Activated naive CD4-positive, alpha-beta T cell (primary cell): Measurements from ENCODE around the gene KHNYN.

Experiments
- DNase-seq, 4 experiments: peaks; one replicate each; lab custom pipeline; 2025; lab: John Stamatoyannopoulos, UW

KHNYN gene

GRCh38 chr14:24401810-24402702, 27.7 kb upstream of the KHNYN start:
- no peak for DNase-seq

GRCh38 chr14:24403294-24403998, 26.3 kb upstream of the KHNYN start:
- no peak for DNase-seq

- DNase-seq: no peak
Measured at GRCh38 chr14:24404814-24405213, 24.9 kb upstream of the KHNYN start.

- no peak for DNase-seq
Measured at GRCh38 chr14:24406416-24406815, 23.3 kb upstream of the KHNYN start.

- DNase-seq: no peak
Measured at GRCh38 chr14:24407608-24408325, 22.0 kb upstream of the KHNYN start.

- no peak for DNase-seq
Measured at GRCh38 chr14:24408764-24409163, 21.0 kb upstream of the KHNYN start.

- no peak for DNase-seq
Measured at GRCh38 chr14:24409192-24409591, 20.6 kb upstream of the KHNYN start.

- no peak for DNase-seq
Measured at GRCh38 chr14:24409956-24410355, 19.8 kb upstream of the KHNYN start.

GRCh38 chr14:24411443-24412389, 18.0 kb upstream of the KHNYN start:
- DNase-seq: no peak

GRCh38 chr14:24414077-24414476, 15.7 kb upstream of the KHNYN start:
- no peak for DNase-seq

- DNase-seq: no peak
Measured at GRCh38 chr14:24414732-24415420, 14.9 kb upstream of the KHNYN start.

- no peak for DNase-seq
Measured at GRCh38 chr14:24415421-24416253, 14.1 kb upstream of the KHNYN start.

GRCh38 chr14:24416254-24416931, 13.4 kb upstream of the KHNYN start:
- DNase-seq: no peak

- no peak for DNase-seq
Measured at GRCh38 chr14:24416932-24417619, 12.7 kb upstream of the KHNYN start.

- DNase-seq: no peak
Measured at GRCh38 chr14:24417832-24418491, 11.8 kb upstream of the KHNYN start.

GRCh38 chr14:24418492-24418873, 11.3 kb upstream of the KHNYN start:
- DNase-seq: no peak

GRCh38 chr14:24422261-24422660, 7.5 kb upstream of the KHNYN start:
- DNase-seq: no peak
